OCI-LY3 (cell line): ENCODE measurements around the gene DAZL.

Experiments
- EZH2phosphoT487 ChIP-seq: fragments of 200-600 bp; shearing (Covaris generic); IDR thresholded peaks from 2 replicates; pipeline ENCODE4 v1.6.1; 2018; ENCODE audit warnings: antibody characterized with exemption, mixed run types, low read depth
- TF ChIP-seq, protein P1 (sequence below): fragments of 200-600, 300-600 bp; sonication (generic); IDR thresholded peaks from 2 replicates; pipeline ENCODE4 v1.5.1; 2014; ENCODE audit warnings: antibody characterized with exemption, low read length, low read depth

DNA sequence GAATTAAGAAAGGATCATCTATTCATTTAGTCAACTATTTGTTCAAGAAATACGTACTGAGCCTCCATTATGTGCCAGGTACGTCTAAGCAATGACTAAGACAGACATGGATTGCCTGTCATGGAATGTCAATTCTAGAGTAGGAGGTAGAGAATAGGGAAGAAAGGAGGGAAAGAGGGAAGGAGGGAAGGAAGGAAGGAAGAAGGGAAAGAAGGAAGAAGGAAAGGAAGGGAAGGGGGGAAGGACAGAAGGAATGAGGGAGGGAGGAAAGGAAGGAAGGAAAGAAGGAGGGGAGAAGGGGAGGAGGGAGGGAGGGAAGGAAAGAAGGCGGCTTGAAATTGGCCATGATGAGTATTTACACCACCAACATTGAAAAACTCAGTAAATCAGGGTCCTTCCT lies 52.5 kb downstream of the DAZL start:
- TF ChIP-seq, protein P1, sequence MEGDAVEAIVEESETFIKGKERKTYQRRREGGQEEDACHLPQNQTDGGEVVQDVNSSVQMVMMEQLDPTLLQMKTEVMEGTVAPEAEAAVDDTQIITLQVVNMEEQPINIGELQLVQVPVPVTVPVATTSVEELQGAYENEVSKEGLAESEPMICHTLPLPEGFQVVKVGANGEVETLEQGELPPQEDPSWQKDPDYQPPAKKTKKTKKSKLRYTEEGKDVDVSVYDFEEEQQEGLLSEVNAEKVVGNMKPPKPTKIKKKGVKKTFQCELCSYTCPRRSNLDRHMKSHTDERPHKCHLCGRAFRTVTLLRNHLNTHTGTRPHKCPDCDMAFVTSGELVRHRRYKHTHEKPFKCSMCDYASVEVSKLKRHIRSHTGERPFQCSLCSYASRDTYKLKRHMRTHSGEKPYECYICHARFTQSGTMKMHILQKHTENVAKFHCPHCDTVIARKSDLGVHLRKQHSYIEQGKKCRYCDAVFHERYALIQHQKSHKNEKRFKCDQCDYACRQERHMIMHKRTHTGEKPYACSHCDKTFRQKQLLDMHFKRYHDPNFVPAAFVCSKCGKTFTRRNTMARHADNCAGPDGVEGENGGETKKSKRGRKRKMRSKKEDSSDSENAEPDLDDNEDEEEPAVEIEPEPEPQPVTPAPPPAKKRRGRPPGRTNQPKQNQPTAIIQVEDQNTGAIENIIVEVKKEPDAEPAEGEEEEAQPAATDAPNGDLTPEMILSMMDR = no peak
- no peak for TF ChIP-seq EZH2phosphoT487
